HG03521 (cell line): ENCODE data around the gene PSD2.

Experiments
- ATAC-seq: cut with Tn5 transposase; IDR thresholded peaks from one replicate; pipeline ENCODE4 v1.9.1; 2021; ENCODE audit warnings: mild to moderate bottlenecking, moderate library complexity; ENCODE audit not compliant: unreplicated experiment

PSD2 gene

DNA sequence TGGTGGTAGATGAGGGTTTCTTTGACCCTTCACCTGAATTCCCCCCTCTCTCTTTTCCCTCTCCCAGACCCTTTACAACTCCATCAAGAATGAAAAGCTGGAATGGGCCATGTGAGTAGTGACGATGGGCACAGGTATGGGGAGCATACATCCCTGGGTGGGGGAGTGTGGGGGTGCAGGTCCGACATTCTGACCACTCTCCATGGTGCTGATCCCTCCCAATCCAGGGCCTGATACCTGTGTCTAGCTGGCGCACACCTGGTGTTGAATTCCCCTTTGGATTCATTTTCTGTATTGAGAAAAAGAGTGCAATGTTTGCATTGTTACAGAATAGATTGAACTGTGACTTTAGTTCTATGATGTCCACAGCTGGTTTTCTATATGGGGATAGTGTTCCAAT lies 40.0 kb downstream of the PSD2 start:
- no peak for ATAC-seq

DNA sequence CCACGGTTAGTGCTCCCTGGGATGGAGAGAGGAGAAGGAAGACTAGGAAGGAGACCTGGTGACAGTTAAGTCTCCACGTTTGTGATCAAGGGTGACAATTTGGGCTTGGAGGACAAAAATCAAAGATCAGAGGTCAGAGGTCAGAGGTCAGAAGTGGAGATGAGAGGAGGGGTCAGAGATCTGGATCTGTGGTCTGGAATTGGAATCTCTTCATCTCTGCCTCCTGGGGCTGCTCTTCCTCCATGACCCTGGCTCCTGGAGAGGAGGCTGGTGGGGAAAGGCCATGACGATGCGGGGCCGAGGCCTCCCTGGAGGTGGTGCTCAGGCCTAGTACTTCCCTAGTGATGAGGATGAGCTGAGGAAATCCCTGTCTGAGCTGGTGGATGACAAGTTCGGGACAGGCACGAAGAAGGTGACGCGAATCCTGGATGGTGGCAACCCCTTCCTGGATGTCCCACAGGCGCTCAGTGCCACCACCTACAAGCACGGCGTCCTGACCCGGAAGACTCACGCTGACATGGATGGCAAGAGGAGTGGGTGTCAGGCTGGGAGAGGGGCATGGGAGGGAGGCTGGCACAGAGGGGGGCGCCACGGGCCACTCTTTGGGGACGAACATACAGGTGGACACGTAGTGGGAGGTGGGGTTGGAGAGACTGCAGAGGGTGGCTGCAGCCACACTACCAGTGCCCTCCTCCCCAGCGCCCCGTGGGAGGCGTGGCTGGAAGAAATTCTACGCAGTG lies 41.0 kb downstream of the PSD2 start:
- ATAC-seq = no peak

DNA sequence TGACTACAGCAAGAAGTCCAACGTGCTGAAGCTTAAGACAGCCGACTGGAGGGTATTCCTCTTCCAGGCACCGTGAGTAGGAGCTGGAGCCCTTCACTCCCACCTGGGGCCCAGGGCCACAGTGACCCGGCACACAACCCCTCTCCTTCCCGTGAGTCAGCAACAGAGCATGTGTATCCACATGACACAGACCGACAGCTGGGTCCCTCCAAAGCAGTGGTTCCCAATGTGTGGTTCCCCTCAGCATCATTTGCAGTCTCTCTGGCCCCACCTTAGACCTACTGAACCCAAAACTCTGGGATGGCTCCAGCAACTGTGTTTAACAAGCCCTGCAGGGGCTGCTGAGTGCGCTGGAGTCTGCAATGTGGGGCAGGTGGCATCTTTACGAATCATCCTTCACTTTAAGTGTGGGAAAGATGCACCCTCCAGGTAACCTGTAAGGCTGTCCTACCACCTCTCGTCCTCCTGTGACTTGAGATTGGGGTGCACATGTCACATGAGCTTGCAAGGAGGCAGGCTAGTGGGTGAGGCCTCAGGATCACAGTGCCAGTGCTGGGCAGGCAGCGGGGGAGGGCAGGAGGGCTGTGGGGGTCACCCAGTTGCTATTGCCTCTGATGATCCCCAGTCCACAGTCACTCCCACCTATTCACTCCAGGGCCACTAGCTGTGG lies 42.2 kb downstream of the PSD2 start:
- no peak for ATAC-seq

DNA sequence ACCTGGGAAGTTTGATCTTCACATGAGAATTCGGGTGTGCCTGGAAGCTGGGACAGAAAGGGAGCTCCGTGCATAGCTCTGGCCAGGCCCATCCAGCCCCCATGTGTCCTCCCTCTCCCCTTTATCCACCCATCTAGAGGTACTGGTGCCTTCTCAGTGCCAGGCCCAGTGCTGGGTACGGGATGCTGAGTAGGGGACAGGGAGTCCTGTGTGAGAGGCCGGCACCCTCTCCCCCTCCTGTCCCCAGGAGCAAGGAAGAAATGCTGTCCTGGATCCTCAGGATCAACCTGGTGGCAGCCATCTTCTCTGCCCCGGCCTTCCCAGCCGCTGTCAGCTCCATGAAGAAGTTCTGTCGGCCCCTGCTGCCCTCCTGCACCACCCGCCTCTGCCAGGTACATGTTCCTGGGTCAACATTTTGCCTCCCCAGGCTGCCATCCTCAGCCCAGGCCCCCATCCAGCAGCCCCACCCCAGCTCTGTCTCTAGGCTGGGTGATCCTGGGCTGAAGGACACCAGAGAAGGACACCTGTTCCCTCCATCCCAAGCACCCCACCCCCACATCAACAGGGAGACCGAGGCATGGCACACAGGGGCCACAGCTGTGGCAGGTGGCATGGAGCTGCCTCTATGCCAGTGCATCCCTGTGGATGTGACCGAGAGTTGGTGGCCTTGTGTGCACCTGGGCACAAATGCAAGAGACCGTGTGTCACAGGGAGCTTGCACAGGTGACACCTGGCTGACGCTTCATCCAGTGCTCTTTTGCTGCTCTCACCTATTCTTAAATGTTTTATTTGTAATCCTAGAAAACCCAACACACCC lies 43.0 kb downstream of the PSD2 start:
- ATAC-seq = no peak

DNA sequence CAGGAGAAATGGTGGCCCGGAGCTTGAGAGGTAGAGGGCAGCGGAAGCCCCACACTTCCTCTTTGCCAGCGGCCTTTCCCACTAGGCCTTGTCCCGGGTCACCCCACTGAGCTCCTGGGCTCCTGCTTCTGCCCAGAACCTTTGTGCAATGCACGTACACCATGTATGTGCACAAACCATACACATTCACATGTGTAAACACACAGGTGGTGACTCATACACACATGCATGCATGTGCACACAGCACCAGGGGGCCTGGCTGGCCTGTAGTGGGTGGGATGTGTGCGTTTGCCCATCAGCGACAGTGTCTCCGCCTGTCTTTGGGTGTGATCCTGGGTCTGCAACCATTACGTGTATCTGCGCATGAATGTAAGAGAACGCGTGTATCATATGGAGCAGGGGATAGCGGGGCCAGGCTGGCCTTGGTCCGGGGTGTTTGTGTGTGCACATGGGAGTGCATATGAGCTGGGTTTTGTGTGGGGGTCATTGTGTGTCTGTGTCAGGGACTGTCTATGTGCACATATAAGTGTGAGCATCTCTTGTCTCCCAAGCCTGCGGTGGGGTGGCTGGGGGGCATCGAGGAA lies 43.7 kb downstream of the PSD2 start:
- ATAC-seq = no peak

DNA sequence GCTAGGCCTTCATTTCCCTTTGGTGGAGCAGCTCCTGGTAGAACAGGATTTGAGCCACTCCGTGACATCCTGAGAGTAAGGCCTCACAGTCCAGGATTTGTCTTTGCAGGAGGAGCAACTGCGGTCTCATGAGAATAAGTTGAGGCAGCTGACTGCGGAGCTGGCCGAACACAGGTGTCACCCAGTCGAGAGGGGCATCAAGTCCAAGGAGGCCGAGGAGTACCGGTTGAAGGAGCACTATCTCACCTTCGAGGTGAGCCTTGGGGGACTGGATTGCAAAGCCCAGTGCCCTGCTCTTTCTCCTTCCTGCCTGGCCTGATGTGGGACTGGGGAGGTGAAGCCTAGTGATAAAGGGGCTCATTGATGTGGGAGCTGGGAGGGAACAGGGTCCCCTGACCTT lies 44.3 kb downstream of the PSD2 start:
- ATAC-seq = no peak

DNA sequence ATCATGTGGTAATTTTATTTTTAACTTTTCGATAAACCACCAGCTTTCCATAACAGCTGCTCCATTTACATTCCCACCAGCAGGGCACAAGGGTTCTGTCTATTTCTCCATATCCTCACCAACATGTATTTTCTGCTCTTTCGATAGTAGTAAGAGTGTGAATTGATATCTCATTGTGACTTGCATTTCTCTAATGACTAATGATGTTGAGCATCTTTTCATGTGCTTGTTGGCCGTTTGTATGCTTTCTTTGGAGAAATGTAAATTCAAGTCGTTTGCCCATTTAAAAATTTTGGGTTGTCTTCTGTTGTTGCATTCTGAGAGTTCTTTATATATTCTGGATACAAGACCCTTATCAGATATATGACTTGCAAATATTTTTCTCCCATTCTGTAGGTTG lies 45.9 kb downstream of the PSD2 start:
- no peak for ATAC-seq

DNA sequence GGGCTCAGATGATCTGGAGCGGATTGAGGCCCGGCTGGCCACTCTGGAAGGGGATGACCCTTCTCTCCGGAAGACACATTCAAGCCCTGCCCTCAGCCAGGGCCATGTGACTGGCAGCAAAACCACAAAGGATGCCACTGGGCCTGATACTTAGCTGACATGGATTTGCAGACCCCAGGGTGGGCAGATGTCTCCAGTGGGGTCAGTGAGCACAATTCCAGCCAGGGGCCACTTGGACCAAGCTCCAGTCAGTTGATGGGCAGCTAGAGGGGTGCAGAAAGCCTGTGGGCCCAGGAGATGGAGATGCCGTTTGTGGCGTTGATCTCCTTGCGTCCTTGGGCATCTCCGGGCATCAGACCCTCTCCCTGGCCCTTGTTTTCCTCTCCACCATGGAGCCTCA lies 46.7 kb downstream of the PSD2 start:
- ATAC-seq = no peak

DNA sequence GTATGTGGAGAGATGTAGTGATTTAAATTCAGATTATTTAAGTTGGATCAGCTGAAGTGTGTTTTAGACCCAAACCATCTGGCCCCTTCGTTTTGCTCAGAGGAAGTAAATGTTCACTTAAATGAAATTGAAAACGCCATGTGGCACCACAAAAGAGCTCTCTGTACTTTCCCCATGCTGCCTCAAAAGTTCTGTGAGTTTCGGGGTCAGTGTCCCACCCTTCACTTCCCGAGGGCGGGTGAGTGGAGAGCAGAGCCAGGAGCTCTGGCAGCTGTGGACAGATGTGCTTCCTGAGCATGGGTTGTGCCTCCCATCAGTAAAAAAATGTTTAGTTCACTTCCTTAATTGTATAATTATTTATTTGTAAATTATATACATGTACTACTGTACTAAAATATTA lies 48.4 kb downstream of the PSD2 start:
- ATAC-seq = no peak

DNA sequence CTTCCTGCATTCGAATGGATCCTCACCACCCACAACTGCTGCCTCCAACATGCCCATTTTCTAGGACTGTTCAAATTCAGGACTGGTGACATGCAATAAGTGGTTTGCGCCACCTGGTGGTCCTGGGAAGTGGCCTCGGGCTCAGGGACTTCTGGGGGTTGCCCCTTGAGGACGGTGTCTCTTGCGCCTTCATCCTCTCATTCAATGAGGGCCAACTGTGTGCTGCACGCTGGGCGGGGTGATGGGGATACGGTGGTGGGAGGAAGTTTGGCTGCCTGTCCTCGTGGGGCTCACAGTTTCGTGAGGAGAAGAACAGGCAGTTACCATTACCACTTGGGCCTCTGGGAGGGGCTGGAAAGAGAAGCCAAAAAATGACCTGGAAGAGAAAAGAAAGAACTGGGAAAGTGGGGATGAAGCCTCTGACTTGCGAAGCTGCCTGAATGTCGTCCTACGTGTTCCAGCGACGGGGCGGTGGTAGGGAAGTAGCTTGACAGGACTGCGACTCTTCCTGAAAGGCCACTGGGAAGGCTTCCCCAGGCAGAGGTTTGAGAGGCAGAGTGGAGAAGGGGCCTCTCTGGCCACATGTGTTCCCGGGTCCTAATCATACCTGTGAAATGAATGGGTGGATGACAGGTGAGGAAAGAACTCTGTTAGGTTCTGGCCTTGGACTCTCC lies 49.0 kb downstream of the PSD2 start:
- no peak for ATAC-seq

DNA sequence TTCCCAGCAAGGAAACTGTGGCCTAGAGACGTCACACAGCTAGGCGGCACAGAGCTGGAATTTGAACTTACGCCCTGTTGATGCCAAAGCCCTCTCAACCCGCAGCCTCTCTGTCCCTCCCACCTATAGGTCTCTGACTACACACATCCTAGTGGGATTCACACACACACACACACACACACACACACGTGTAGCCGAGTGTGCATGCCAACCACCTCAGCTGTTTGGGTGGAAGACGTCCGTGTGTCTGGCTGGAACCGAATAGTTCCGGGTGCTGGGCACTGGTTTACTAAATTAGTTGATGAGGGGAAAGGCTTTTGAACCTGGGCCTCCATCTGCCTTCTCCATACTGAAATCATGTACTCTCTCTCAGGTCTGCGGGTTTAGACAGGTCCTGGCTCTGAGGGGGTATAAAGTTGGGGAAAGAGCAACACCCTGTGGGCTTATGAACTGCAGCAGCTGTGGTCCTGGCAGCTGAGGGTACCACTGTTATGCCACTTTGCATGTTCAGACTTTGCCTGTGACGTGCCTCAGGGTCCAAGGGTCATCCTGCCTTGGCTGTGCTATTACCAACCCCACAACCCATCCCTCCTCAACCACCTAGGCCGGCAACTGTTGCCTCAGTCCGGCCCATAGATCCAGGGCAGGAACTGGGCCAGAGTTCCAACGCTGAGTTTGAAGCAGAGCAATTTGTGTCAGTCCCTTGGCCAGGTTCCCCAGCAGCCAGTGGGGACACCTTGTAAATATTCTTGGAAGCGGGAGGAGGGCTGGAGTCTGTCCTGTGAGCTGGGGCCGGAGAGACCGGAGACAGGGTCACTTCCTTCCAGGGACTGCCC lies 50.5 kb downstream of the PSD2 start:
- no peak for ATAC-seq

DNA sequence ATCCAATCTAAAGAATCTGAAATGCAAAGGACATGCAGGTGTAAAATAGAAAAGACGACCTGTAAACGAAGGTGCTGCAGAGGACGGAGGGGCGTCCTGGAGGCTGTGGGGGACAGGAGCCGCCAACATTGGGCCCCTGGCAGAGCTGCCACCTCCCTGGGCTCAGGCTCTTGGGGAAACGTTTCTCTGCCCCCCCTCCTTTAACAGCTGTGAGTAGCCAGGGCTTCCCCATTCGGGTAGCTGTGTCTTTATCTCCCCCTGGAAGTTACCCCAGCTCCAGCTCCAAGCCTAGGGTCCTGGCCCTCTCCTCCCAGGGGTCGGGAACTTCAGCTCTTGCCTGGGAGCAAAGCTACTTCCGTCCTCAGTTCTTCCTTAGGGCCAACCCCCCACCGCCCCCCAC lies 51.5 kb downstream of the PSD2 start:
- ATAC-seq = no peak

DNA sequence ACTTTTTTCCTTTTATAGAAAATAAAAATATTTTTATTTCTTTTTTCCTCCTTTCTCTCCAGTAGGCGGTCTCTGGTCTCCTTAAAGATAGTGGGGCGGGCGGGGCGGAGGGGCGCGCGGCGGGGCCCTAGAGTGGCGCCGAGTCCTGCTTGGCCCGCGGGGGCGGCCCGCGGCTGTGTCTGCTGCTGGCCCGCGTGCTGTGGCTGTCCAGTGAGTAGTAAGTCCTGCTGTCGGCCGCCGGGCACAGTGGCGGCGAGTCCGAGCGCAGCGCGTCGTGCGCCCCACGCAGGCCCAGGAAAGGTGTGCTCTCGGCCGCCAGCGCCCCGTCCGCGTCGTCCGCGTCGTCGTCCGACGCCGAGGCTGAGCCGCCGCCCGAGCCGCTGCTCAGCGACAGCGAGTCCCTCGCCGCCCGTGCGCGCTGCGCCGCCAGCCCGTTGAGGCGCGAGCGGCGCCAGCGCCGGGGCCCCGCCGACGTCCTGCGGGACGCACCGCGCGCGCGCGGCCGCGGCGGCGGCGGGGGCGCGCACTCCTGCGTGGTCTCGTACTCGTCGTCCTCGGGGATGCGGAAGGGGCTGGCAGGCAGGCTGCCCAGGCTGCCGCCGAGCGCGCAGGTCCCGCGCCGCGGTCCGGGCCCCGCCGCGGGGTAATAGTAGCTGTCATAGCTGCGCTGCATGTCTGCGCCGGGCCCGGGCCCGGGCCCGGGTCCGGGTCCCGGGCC lies 52.3 kb downstream of the PSD2 start:
- ATAC-seq = peak; percentile 38

DNA sequence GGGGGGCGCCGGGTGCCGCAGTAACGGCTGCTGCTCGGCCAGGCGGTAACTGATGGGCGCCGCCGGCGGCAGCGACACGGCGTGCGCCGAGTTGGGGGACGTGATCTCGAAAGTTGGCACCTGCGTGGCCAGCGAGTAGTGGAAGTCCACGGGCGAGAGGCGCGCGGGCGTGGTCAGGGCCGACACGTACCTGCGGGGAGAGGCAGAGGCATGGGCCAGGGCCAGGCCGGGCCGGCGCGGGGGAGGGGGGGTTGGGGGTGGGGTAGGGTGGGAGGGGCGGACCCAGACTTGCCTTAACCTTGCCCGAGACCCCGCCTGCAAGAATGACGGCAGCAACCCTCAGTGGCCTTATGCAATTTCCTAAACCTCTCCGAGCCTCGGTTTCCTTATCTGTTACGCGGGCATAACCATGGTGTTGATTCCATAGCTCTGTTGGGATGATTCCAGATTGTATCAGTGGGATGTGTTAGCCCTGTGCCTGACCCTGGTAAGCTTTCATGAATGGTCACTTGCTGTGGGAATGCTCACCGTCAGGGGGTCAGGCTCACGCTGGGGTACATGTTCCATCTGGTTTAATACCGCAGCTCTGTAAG lies 53.0 kb downstream of the PSD2 start:
- ATAC-seq = no peak

DNA sequence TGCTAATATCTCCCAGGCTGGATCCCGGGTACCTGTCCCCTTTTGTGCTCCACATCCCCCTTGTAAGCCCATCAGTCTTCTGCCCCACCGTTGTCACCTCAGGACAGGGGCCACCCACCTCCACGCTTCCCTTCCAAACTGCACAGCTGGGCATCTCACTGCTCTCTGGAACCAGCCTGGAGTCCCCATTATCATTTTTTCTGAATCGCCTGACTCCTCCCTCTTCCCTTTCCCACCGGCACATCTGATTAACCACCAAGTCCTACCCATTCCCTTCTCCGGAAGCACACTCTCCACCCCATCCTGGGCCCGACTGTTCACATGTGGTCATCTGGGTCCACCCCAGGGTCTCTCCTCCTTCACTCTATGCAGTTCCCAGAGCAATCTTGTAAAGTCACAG lies 53.9 kb downstream of the PSD2 start:
- ATAC-seq = no peak

DNA sequence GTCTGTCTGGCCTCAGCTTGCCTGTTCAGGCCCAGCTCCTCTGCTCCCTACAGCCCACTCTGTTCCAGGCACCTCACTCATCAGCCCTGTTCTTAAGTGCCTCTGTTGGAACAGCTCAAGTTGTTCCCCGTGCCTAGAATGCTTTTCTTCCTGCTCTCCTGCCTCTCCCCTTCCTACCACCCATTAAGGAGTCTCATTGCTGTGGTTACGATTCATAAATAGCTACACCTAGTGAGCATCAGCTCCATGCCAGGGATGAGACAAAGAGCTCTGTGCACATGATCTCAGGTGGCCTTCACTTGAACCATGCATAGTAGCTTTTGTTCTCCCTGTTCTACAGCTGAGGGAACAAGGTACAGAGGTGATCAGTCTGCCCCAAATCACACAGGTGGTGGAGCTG lies 54.3 kb downstream of the PSD2 start:
- ATAC-seq = no peak

DNA sequence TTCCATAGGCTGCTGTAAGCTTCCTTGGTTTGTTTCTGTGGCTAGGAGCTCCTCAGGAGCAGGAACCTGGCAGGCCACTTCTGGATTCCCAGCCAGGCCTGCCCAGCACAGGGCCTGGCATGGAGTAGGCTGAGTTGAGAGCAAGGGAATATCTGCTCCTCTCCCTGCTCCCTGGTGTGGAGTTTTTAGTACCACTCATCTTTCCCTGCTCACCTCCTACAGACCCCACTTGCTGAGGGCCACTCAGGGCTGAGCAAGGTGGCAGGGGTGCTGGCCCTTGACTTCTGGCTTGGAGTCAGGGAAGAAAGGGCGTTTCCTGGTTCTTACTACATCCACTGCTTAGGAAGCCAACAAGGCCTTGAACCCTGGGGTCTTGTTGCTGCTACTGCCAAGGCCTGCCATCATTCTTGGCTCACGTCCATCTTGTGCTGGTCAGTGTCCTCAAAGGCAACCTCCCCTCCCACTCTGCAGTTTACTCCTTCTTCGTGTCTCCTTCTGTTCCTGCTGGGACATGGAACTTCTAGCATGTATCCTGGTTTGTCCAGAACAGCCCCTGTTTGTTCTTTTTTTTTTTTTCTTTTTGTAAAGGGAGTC lies 54.9 kb downstream of the PSD2 start:
- no peak for ATAC-seq

DNA sequence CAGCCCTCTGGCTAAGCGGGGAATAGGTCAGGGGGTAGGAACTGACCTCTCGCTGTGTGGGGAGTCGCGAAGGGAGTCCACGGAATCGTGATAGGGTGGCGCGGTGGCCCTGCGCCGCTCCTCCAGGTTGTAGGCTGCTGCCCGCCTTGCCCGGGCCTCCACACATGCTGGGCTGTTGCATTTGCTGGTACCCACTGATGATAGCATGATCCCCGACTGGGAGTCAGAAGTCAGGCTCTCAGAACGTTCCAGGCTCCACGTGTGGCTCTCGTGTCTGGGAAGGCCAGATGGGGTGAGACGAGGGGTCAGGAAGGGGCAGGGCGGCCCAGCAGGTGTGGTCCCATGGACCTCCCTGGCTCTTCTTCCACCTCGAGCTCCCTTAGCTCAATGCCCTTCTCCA lies 56.0 kb downstream of the PSD2 start:
- no peak for ATAC-seq

DNA sequence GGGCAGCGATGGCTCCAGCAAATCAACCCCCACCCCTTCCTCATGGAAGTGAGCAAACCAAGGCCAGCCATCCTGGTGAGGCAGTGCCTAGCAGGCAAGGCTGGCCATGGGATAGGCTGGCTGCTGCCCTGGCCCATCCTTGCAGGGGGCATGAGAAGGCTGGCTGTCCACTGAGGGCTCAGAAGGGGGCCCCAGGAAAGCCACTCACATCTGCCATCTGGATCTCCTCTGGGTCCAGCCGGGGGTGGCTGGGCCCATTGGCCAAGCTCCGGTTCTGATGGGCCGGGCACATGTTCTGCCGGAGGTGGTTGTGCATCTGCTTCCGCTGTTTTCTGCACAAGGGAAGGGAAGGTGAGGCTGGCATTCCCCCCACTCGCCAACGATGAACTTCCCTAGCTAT lies 57.1 kb downstream of the PSD2 start:
- no peak for ATAC-seq
